HepG2 (cell line): ENCODE results near the gene PAK2. TPM values are rescaled to one million over a fixed set of nuclear protein-coding genes. Genes with fewer than 3 reads are reported as not detected.

Experiments used
- ATRX ChIP-seq: sonication (generic); formaldehyde crosslinking; IDR thresholded peaks from 2 replicates; pipeline ENCODE4 v1.4.0; 2020; ENCODE audit warnings: missing genetic modification reagents, borderline replicate concordance
- CHD4 ChIP-seq: fragments of 200-600 bp; sonication (generic); IDR thresholded peaks from 2 replicates; pipeline ENCODE4 v1.7.0; 2017; ENCODE audit warnings: mild to moderate bottlenecking, low read length, borderline replicate concordance
- FUBP1 ChIP-seq: sonication (generic); formaldehyde crosslinking; IDR thresholded peaks from 2 replicates; pipeline ENCODE4 v1.5.1; 2020; ENCODE audit warnings: missing genetic modification reagents, mild to moderate bottlenecking, borderline replicate concordance
- GMEB1 ChIP-seq: sonication (generic); formaldehyde crosslinking; IDR thresholded peaks from 2 replicates; pipeline ENCODE4 v1.5.1; 2020; ENCODE audit warnings: missing genetic modification reagents, mild to moderate bottlenecking, borderline replicate concordance
- HINFP ChIP-seq: sonication (generic); formaldehyde crosslinking; IDR thresholded peaks from 2 replicates; pipeline ENCODE4 v1.4.0; 2020; ENCODE audit warnings: low read depth, mild to moderate bottlenecking, missing genetic modification reagents
- MLLT10 ChIP-seq: sonication (generic); formaldehyde crosslinking; IDR thresholded peaks from 2 replicates; pipeline ENCODE4 v1.4.0; 2020; ENCODE audit warnings: missing genetic modification reagents
- MLXIP ChIP-seq: sonication (generic); formaldehyde crosslinking; IDR thresholded peaks from 2 replicates; pipeline ENCODE4 v1.9.0; 2021; ENCODE audit warnings: missing genetic modification reagents, borderline replicate concordance
- NCOA2 ChIP-seq: sonication (generic); formaldehyde crosslinking; IDR thresholded peaks from 2 replicates; pipeline ENCODE4 v1.8.0; 2022; ENCODE audit warnings: inconsistent platforms
- NR1H2 ChIP-seq: sonication (generic); formaldehyde crosslinking; IDR thresholded peaks from 2 replicates; pipeline ENCODE4 v1.8.1; 2022; ENCODE audit warnings: low read depth, missing genetic modification reagents, borderline replicate concordance
- REPIN1 ChIP-seq: sonication (generic); formaldehyde crosslinking; IDR thresholded peaks from 2 replicates; pipeline ENCODE4 v1.8.0; 2022; ENCODE audit warnings: missing genetic modification reagents, low read depth, mild to moderate bottlenecking, borderline replicate concordance
- SIX1 ChIP-seq: sonication (generic); formaldehyde crosslinking; IDR thresholded peaks from 2 replicates; pipeline ENCODE4 v1.4.0; 2020; ENCODE audit warnings: missing genetic modification reagents, borderline replicate concordance
- SMAD1 ChIP-seq: sonication (generic); formaldehyde crosslinking; IDR thresholded peaks from 2 replicates; pipeline ENCODE4 v1.4.0; 2020; ENCODE audit warnings: missing genetic modification reagents, low read depth, mild to moderate bottlenecking, borderline replicate concordance
- TBL1XR1 ChIP-seq: fragments of 150-350 bp; IDR thresholded peaks from 2 replicates; pipeline ENCODE4 v1.6.1; 2014; ENCODE audit warnings: borderline replicate concordance, low read length; ENCODE audit not compliant: partially characterized antibody
- TEAD2 ChIP-seq: sonication (generic); formaldehyde crosslinking; IDR thresholded peaks from 2 replicates; pipeline ENCODE4 v1.9.0; 2021; ENCODE audit warnings: missing genetic modification reagents
- ZNF558 ChIP-seq: sonication (generic); formaldehyde crosslinking; IDR thresholded peaks from 2 replicates; pipeline ENCODE4 v1.9.0; 2022; ENCODE audit warnings: mild to moderate bottlenecking, missing genetic modification reagents, borderline replicate concordance
- ZNF674 ChIP-seq: sonication (generic); formaldehyde crosslinking; IDR thresholded peaks from 2 replicates; pipeline ENCODE4 v1.5.0; 2020; ENCODE audit warnings: low read depth, mild to moderate bottlenecking, missing genetic modification reagents
- ZNF800 ChIP-seq: sonication (generic); formaldehyde crosslinking; IDR thresholded peaks from 2 replicates; pipeline ENCODE4 v1.4.0; 2020; ENCODE audit warnings: missing genetic modification reagents
- ZSCAN20 ChIP-seq: sonication (generic); formaldehyde crosslinking; IDR thresholded peaks from 2 replicates; pipeline ENCODE4 v1.4.0; 2020; ENCODE audit warnings: missing genetic modification reagents, mild to moderate bottlenecking, borderline replicate concordance
- polyA plus RNA-seq, 8 experiments: library from polyadenylated mRNA; depleted of rRNA in 3 of 8; stranded (reverse) in 7 of 8; unstranded in 1 of 8; fragments of >200 nt; fragmentation: Illumina TruSeq in 4 of 8; extraction: Trizol in 4 of 8; gene quantifications; 2 replicates each; pipeline versions ENCODE4 v1.2.1 to v1.2.3, GENCODE V29; 2011 to 2016; ENCODE audit warnings: low read depth in 4 of 8, missing spikeins in 1 of 8, mixed read lengths in 1 of 8; ENCODE audit not compliant: insufficient read depth in 1 of 8
- total RNA-seq, 5 experiments: library from RNA; depleted of rRNA; stranded (reverse); fragments of >200 nt; fragmentation: Illumina TruSeq; extraction: Trizol; gene quantifications; 2 replicates each; pipeline ENCODE4 v1.2.3, GENCODE V29; 2016; ENCODE audit warnings: low read depth in 1 of 5

Gene PAK2
- total and polyA plus RNA-seq, 2 of the 13 experiments (the other 11 are each of a cell fraction or from before 2014, with no cell fraction given), result 23.0 to 24.7 TPM

- TF ChIP-seq FUBP1 (CRISPR knock-in tag), result no peak
- TF ChIP-seq SIX1, result no peak
- 0 out of 2 replicates have a peak, but pooled peaks have one; percentile 26 for TF ChIP-seq GMEB1 (CRISPR knock-in tag)
- TF ChIP-seq ZNF674, result no peak
- no peak for TF ChIP-seq TBL1XR1
- no peak for TF ChIP-seq HINFP (CRISPR knock-in tag)
- no peak for TF ChIP-seq CHD4
- TF ChIP-seq MLLT10 (CRISPR knock-in tag), result no peak
- no peak for TF ChIP-seq SMAD1 (CRISPR knock-in tag)
- no peak for TF ChIP-seq ZNF558
- no peak for TF ChIP-seq NR1H2 (CRISPR knock-in tag)
- TF ChIP-seq ATRX (CRISPR knock-in tag), result no peak
- no peak for TF ChIP-seq REPIN1 (CRISPR knock-in tag)
- TF ChIP-seq MLXIP, result no peak
- TF ChIP-seq TEAD2 (CRISPR knock-in tag), result no peak
- no peak for TF ChIP-seq ZNF800 (CRISPR knock-in tag)
- 0 out of 2 replicates have a peak, but pooled peaks have one; percentile 8 for TF ChIP-seq NCOA2 (CRISPR knock-in tag)
- no peak for TF ChIP-seq ZSCAN20 (CRISPR knock-in tag)
Observed at GRCh38 chr3:196740481-196741248, 1.0 kb downstream of the PAK2 start (continued).
